HG03575 (cell line): ENCODE data around the gene HSPA12A.

Experiments
- ATAC-seq: cut with Tn5 transposase; IDR thresholded peaks from one replicate; pipeline ENCODE4 v1.9.1; 2021; ENCODE audit not compliant: unreplicated experiment, insufficient number of reproducible peaks, low FRiP score; ENCODE audit errors: extremely low read depth

The HSPA12A gene, protein sequence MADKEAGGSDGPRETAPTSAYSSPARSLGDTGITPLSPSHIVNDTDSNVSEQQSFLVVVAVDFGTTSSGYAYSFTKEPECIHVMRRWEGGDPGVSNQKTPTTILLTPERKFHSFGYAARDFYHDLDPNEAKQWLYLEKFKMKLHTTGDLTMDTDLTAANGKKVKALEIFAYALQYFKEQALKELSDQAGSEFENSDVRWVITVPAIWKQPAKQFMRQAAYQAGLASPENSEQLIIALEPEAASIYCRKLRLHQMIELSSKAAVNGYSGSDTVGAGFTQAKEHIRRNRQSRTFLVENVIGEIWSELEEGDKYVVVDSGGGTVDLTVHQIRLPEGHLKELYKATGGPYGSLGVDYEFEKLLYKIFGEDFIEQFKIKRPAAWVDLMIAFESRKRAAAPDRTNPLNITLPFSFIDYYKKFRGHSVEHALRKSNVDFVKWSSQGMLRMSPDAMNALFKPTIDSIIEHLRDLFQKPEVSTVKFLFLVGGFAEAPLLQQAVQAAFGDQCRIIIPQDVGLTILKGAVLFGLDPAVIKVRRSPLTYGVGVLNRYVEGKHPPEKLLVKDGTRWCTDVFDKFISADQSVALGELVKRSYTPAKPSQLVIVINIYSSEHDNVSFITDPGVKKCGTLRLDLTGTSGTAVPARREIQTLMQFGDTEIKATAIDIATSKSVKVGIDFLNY

GRCh38 chr10:116742367-116743265 is at the start of gene HSPA12A:
TSS of gene HSPA12A (minus strand) at chr10:116742566. CDS start at chr10:116742469, 97 bp downstream.
- ATAC-seq = no peak

DNA sequence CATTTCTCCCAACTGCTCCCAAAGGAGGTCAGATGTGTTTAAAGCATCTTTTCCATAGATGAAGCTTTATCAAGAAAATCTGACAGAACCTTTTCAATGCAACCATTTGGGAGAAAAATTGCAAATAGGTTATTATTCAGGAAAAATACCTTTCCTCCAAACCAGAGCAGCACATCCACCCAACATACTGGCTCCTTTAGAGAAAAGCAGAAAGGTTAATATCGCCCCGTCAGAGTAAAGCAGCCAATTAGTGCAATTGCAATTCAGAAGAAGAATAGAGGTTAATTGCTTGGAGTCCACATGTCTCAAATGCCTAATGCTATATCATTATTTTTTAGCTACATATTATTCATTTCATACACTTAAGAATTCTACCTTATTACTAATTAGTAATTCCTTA is 48.9 kb upstream of the HSPA12A start:
- no peak for ATAC-seq

GRCh38 chr10:116787893-116788665 is 45.7 kb upstream of the HSPA12A start:
- no peak for ATAC-seq

GRCh38 chr10:116787053-116787659 is 44.8 kb upstream of the HSPA12A start:
- ATAC-seq = no peak

GRCh38 chr10:116785867-116786266 is 43.5 kb upstream of the HSPA12A start:
- no peak for ATAC-seq

DNA sequence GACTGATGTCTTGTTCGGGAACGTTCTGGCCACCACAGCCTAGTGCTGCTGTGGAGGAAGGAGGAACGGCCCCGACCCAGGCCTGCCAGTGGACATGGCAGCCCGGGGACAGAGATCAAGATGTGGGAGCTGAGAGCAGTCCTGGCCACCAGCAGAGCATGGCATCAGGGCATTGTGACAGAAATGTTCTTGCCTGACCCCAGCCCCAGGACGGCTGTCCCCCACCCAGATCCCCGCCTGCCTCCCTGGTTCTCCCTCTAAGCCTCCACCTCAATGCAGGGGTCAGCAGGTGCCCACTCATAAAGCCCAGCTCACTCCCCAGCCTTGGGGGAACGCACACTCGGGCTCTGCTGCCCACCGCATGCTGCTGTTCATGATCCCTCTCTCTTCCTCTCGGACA is 42.9 kb upstream of the HSPA12A start:
- no peak for ATAC-seq

- no peak for ATAC-seq
Observed at GRCh38 chr10:116784651-116785050, 42.3 kb upstream of the HSPA12A start.

DNA sequence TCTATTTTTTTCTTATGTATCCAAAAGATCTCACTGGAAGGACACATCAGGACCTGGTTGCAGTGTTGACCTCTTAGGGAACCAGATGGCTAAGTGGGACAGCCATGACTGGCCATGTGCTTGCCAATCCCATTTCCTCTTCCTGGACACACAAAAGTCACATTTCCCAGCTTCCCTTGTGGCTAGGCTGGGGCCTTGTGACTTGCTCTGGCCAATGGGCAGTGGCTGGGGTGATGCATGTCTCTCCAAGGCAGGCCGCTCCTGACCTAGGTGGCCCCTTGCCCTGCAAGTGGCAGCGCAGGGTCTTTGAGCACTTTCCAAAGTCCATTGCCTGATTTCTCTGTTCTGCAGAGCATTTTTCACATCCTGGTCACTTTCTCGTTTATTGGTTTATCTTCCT is 41.7 kb upstream of the HSPA12A start:
- ATAC-seq = no peak

DNA sequence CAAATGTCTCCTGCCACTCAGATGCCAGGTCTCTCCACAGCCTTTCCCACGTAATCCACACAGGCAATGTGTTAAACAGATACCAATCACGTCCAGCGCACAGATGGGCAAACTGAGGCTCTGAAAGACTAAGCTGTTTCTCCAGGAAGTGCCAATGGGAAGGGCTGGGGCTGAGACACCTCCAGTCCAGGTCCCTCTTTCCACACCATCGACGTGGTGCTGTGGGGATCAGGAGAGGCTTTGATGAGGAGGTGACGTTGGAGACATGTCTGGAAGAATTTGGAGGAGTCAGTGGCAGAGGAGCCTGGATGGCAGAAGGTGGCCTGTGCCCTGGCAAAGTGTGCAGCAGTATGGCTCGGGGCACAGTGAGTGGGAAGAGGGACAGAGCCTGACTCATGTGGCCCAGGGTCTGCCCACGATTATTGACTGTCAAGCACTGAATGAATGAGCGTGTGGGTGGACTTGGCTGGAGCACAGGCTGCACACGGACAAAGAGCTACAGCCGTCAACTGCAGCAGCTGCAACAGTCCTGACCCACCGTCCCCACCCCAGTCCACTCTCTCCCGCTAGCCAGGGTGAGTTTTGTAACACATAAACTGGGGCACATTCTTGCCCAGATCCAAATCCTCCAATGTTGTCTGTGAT is 40.8 kb upstream of the HSPA12A start:
- no peak for ATAC-seq

- no peak for ATAC-seq
Observed at GRCh38 chr10:116781370-116781884, 39.1 kb upstream of the HSPA12A start.

DNA sequence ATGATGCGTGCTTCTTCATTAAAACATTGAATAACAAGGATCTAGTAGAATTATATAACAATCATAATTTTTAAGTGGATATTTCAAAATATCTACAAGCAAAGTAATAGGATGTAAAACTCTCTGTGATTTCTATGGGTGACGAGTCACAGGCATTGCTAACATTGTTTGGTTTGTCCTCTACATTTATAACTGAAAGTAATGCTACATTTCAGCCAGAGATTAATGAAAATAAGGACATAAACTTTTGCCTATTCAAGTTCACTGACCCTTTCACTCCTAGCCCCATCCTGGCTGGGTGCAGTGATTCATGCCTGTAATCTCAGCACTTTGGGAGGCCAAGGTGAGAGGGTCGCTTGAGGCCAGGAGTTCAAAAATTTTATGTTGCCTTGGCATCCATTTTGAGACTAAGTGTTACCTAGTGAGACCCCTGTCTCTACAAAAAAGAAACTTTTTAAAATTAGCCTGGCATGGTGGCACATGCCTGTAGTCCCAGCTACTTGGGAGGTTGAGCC is 38.4 kb upstream of the HSPA12A start:
- no peak for ATAC-seq

DNA sequence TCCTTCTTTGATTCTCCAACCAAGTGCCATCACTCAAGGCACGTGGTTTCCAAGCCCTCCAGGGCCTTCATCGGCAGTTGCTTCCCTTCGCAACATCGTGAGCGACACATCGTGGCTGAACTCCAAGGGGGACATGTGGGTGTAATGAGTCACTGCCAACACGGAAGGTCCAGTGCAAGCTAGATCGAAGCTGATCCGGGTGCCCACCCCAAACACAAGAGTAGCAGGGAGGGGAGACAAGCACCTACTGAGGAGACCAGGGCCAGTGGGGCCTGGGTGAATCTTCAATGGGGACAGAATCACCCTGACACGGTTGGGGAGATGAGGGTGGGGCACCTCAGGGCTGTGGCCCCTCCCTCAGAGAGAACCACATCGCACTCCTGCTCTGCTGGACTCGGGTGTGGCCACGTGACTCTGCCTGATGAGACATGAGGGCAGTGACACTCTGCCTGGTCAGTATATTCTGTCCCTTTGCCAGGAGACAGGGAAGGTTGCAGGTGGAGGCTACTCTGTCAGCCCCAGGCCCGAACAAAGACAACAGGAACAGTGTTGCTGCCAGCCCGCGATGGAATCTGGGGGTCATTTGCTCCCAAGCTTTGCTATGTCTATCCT is 36.8 kb upstream of the HSPA12A start:
- ATAC-seq = no peak

DNA sequence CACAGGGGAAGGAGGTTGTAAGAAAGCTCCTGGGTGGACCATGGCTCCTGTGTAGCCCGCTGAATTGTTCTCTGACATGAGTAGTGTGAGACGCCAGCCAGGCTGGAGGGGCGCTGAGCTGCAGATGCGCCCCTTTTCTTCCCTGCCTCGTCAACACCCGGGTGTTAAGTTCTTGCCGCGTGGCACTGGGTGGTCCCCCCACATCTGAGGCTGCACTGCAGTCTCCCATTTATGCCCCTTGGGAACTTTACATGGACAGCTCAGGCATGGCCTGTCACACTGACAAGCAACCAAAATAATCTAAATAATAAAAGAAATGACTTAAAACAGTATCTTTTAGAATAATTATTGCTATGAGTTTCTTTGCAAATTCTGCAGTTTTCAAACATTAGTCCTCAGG is 34.6 kb upstream of the HSPA12A start:
- no peak for ATAC-seq

GRCh38 chr10:116775488-116776400 is 33.4 kb upstream of the HSPA12A start:
- no peak for ATAC-seq

DNA sequence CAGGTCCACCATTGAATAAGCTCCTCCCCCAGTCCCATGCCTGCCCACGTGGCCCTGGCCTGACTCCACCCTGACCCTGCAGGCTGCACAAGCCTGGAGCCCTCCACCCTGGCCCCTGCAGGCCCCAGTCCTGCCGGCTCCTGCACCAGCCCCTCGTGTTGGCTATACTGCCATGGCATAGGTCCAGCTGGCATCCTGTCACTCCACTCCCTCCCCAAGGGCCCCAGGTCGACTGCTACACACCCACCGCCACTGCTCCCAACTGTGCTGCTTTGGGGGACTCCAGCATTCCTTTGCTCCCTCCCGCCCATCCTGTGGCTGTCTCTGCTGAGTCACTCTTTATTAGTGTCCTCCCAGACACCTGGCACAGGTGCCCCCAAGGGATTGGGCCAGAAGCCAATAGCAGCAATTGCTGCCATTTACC is 32.4 kb upstream of the HSPA12A start:
- no peak for ATAC-seq
